ENCODE results near the gene CTIF. TPM values are rescaled to one million over a fixed set of nuclear protein-coding genes. Genes with fewer than 3 reads are reported as not detected.

The CTIF gene
- polyA plus RNA-seq, 1 of the 3 experiments (the other 2 are of a cell fraction) = 47.2 TPM

DNA sequence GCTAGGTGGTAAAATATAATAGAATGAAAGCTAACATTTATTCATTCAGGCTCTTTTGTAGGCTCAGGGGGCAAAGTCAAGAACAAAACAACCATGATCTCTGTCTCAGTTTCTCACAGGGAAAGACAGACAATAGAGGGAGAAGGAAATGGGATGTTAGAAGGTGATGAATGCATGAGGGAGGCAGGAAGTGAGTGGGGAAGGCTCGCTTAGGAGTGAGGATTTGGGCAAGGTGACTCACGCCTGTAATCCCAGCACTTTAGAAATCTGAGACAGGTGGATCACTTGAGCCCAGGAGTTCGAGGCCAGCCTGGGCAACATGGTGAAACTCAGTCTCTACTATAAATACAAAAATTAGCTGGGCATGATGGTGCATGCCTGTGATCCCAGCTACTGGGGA lies 88.4 kb downstream of the CTIF start:
- Histone ChIP-seq H3K27me3 (ENCODE audit: insufficient read depth) (no peaks in the 10 kb centered on the region), H3F3A (replicated peaks; ENCODE audit: insufficient read depth) (peaks cover 51% of the 10 kb centered on the region), H2AFZ (ENCODE audit: low read depth) (no peak overlapping the region), H3K79me2 (ENCODE audit: insufficient read depth) (peaks cover 57% of the 10 kb centered on the region), H3K9ac (no peak overlapping the region), H3K9me2 (no peaks in the 10 kb centered on the region), H3K9me3 (no peaks in the 10 kb centered on the region), H3K4me1 (ENCODE audit: control insufficient read depth in 1 of 2, insufficient read depth in 2 of 2, low read depth in 1 of 2, low read length in 1 of 2) (peaks cover 0 to 39% of the 10 kb centered on the region in 2 experiments; a peak in 3 of 4 replicates), H3K4me2 (no peak overlapping the region), H4K20me1 (ENCODE audit: insufficient read depth) (no peaks in the 10 kb centered on the region), H3K4me3 (ENCODE audit: low read depth in 2 of 2, low read length in 1 of 2) (no peak overlapping the region), H3K27ac (ENCODE audit: low read depth in 2 of 2, low read length in 1 of 2) (peak overlapping the region in 1 of 2 experiments; percentile 26; a peak in 2 of 4 replicates), H3K36me3 (replicated peaks in 1 of 2; ENCODE audit: control insufficient read depth in 1 of 2, insufficient read depth in 2 of 2, low read length in 1 of 2) (peaks cover 8 to 17% of the 10 kb centered on the region in 2 experiments)
- DNase-seq = no peak
- TF ChIP-seq FOSL2 (IDR thresholded peaks at IDR 0.05; ENCODE audit: borderline replicate concordance, low read depth) = peak; percentile 24; the same call in 1 of the 2 replicates
- TF ChIP-seq TAF1 (IDR thresholded peaks at IDR 0.05; ENCODE audit: borderline replicate concordance, low read depth, low read length) = no peak
- ChIA-PET POLR2A (no interaction called here), CTCF (no interaction called here)
- 49% methylated on average over 3 of the region's 3 CpGs for WGBS (ENCODE audit: low lambda C conversion rate)

DNA sequence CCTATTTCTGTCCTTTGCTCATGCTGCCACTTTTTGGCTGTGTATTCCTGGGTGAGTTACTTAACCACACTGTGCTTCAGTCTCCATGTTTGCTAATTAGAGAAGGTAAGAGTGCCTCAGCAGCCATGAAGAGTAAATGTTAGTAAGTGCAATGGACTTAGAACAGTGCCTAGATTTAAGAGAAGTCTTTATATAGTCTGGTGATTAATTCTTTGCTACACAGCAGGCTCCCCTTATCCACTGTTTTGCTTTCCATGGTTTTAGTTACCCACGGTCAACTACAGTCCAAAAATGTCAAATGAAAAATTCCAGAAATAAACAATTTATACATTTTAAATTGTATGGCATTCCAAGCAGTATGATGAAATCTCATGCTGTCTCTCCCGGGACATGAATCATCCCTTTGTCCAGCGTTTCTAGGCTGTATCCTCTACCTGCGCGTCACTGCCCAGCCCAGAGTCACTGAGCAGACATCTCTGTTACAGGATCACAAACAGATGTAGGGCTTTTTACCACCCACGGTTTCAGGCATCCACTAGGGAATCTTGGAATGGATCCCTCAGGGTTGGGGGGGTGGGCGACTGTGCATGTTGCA lies 91.0 kb downstream of the CTIF start:
- no peak overlapping the region for H2AFZ ChIP-seq (ENCODE audit: low read depth)
- 7% methylated on average over 7 of the region's 7 CpGs for WGBS (ENCODE audit: low lambda C conversion rate)
- ChIA-PET CTCF (no interaction called here), POLR2A (no interaction called here)
- peak overlapping the region; percentile 56; the same call in 1 of the 2 replicates for H3K4me2 ChIP-seq
- H3K9me2 ChIP-seq = no peaks in the 10 kb centered on the region
- H3K4me1 ChIP-seq (ENCODE audit: control insufficient read depth in 1 of 2, insufficient read depth in 2 of 2, low read depth in 1 of 2, low read length in 1 of 2) = peaks cover 3 to 20% of the 10 kb centered on the region in 2 experiments; a peak in 3 of 4 replicates
- H3F3A ChIP-seq (replicated peaks; ENCODE audit: insufficient read depth) = peaks cover 25% of the 10 kb centered on the region
- H4K20me1 ChIP-seq (ENCODE audit: insufficient read depth) = no peaks in the 10 kb centered on the region
- H3K4me3 ChIP-seq (ENCODE audit: low read depth in 2 of 2, low read length in 1 of 2) = no peak overlapping the region
- no peaks in the 10 kb centered on the region for H3K27me3 ChIP-seq (ENCODE audit: insufficient read depth)
- H3K27ac ChIP-seq (ENCODE audit: low read depth in 2 of 2, low read length in 1 of 2) = peak overlapping the region; percentile 64 to 93; a peak in 3 of 4 replicates
- H3K9me3 ChIP-seq = no peaks in the 10 kb centered on the region
- peak overlapping the region; percentile 56; the same call in 1 of the 2 replicates for H3K9ac ChIP-seq
- peaks cover 12 to 22% of the 10 kb centered on the region in 2 experiments for H3K36me3 ChIP-seq (replicated peaks in 1 of 2; ENCODE audit: control insufficient read depth in 1 of 2, insufficient read depth in 2 of 2, low read length in 1 of 2)
- peak; percentile 41 for DNase-seq
- peaks cover 75% of the 10 kb centered on the region for H3K79me2 ChIP-seq (ENCODE audit: insufficient read depth)
- no peak for TF ChIP-seq CHD2 (IDR thresholded peaks at IDR 0.05; ENCODE audit: low read length, partially characterized antibody)
- peak; percentile 78 for TF ChIP-seq POLR2AphosphoS5 (IDR thresholded peaks at IDR 0.05; ENCODE audit: low read depth, low read length)
- no peak for TF ChIP-seq SIN3A (IDR thresholded peaks at IDR 0.05; ENCODE audit: borderline replicate concordance, low read depth, low read length)
- no peak for TF ChIP-seq ELF1 (IDR thresholded peaks at IDR 0.05)
- peak; percentile 85; the same call in 1 of the 2 replicates for TF ChIP-seq RXRA (IDR thresholded peaks at IDR 0.05; ENCODE audit: borderline replicate concordance, low read depth)
- no peak for TF ChIP-seq MXI1 (IDR thresholded peaks at IDR 0.05; ENCODE audit: low read depth, low read length)
- peak; percentile 77 for TF ChIP-seq MEF2A (IDR thresholded peaks at IDR 0.05; ENCODE audit: borderline replicate concordance, low read depth)
- TF ChIP-seq TCF12 (IDR thresholded peaks at IDR 0.05) = peak; percentile 98
- TF ChIP-seq, protein P1, sequence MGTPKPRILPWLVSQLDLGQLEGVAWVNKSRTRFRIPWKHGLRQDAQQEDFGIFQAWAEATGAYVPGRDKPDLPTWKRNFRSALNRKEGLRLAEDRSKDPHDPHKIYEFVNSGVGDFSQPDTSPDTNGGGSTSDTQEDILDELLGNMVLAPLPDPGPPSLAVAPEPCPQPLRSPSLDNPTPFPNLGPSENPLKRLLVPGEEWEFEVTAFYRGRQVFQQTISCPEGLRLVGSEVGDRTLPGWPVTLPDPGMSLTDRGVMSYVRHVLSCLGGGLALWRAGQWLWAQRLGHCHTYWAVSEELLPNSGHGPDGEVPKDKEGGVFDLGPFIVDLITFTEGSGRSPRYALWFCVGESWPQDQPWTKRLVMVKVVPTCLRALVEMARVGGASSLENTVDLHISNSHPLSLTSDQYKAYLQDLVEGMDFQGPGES (IDR thresholded peaks at IDR 0.05; ENCODE audit: low read depth, low read length) = no peak
- TF ChIP-seq, protein P2, sequence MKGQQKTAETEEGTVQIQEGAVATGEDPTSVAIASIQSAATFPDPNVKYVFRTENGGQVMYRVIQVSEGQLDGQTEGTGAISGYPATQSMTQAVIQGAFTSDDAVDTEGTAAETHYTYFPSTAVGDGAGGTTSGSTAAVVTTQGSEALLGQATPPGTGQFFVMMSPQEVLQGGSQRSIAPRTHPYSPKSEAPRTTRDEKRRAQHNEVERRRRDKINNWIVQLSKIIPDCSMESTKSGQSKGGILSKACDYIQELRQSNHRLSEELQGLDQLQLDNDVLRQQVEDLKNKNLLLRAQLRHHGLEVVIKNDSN (IDR thresholded peaks at IDR 0.05; ENCODE audit: borderline replicate concordance, low read depth) = no peak
- peak; percentile 92 for TF ChIP-seq FOSL2 (IDR thresholded peaks at IDR 0.05; ENCODE audit: borderline replicate concordance, low read depth)
- TF ChIP-seq YY1 (IDR thresholded peaks at IDR 0.05; ENCODE audit: low read depth) = peak; percentile 24; the same call in 1 of the 2 replicates
- TF ChIP-seq, protein P3, sequence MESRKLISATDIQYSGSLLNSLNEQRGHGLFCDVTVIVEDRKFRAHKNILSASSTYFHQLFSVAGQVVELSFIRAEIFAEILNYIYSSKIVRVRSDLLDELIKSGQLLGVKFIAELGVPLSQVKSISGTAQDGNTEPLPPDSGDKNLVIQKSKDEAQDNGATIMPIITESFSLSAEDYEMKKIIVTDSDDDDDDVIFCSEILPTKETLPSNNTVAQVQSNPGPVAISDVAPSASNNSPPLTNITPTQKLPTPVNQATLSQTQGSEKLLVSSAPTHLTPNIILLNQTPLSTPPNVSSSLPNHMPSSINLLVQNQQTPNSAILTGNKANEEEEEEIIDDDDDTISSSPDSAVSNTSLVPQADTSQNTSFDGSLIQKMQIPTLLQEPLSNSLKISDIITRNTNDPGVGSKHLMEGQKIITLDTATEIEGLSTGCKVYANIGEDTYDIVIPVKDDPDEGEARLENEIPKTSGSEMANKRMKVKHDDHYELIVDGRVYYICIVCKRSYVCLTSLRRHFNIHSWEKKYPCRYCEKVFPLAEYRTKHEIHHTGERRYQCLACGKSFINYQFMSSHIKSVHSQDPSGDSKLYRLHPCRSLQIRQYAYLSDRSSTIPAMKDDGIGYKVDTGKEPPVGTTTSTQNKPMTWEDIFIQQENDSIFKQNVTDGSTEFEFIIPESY (IDR thresholded peaks at IDR 0.05; ENCODE audit: borderline replicate concordance, low read depth) = peak; percentile 60
- no peak for TF ChIP-seq GABPA (IDR thresholded peaks at IDR 0.05; ENCODE audit: low read depth)
- TF ChIP-seq, protein P4, sequence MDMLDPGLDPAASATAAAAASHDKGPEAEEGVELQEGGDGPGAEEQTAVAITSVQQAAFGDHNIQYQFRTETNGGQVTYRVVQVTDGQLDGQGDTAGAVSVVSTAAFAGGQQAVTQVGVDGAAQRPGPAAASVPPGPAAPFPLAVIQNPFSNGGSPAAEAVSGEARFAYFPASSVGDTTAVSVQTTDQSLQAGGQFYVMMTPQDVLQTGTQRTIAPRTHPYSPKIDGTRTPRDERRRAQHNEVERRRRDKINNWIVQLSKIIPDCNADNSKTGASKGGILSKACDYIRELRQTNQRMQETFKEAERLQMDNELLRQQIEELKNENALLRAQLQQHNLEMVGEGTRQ (IDR thresholded peaks at IDR 0.05; ENCODE audit: borderline replicate concordance, low read depth, low read length) = no peak
- TF ChIP-seq FOXM1 (IDR thresholded peaks at IDR 0.05; ENCODE audit: low read depth) = peak; percentile 81
- 0 out of 2 replicates have a peak, but pooled peaks have one; percentile 14 for TF ChIP-seq TAF1 (IDR thresholded peaks at IDR 0.05; ENCODE audit: borderline replicate concordance, low read depth, low read length)
- TF ChIP-seq, protein P5, sequence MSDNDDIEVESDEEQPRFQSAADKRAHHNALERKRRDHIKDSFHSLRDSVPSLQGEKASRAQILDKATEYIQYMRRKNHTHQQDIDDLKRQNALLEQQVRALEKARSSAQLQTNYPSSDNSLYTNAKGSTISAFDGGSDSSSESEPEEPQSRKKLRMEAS (IDR thresholded peaks at IDR 0.05; ENCODE audit: low read depth) = peak; percentile 48
- TF ChIP-seq, protein P6, sequence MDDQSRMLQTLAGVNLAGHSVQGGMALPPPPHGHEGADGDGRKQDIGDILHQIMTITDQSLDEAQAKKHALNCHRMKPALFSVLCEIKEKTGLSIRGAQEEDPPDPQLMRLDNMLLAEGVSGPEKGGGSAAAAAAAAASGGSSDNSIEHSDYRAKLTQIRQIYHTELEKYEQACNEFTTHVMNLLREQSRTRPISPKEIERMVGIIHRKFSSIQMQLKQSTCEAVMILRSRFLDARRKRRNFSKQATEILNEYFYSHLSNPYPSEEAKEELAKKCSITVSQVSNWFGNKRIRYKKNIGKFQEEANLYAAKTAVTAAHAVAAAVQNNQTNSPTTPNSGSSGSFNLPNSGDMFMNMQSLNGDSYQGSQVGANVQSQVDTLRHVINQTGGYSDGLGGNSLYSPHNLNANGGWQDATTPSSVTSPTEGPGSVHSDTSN (IDR thresholded peaks at IDR 0.05) = peak; percentile 92
- TF ChIP-seq NRF1 (IDR thresholded peaks at IDR 0.05; ENCODE audit: low read depth, low read length) = no peak; the same call in 1 of the 2 replicates

Measured in SK-N-SH (cell line).